ENCODE results near the gene OSTF1. TPM values are rescaled to one million over a fixed set of nuclear protein-coding genes. Genes with fewer than 3 reads are reported as not detected.
A peak's percentile ranks its signal among the peaks of the same experiment; 100 is the strongest.

OSTF1 gene
- total RNA-seq, 6 experiments from 2014 or later = 19.7 to 34.6 (median 24.7) TPM

GRCh38 chr9:75169623-75170022 lies 81.3 kb downstream of the OSTF1 start:
- Histone ChIP-seq H3K4me1 (no peaks in the 10 kb centered on the region), H3K4me3 (no peak overlapping the region), H3K27ac (no peak overlapping the region), H3K36me3 (peaks cover 0 to 4% (median 0%) of the 10 kb centered on the region in 4 donors), H3K9me3 (no peaks in the 10 kb centered on the region), H3K27me3 (no peaks in the 10 kb centered on the region)
- intact Hi-C loops (cut with DNase I) = no loop called here
- no peak for DNase-seq
- ATAC-seq = peak in 1 of 4 donors; percentile 59
- TF ChIP-seq CTCF (IDR thresholded peaks at IDR 0.05) = no peak
- TF ChIP-seq POLR2A (IDR thresholded peaks at IDR 0.05) = no peak
- 59% methylated on average over 4 of the region's 4 CpGs for WGBS (ENCODE audit: insufficient coverage, low coverage, low lambda C conversion rate, missing lambda C conversion rate)

- peaks cover 0 to 4% (median 0%) of the 10 kb centered on the region in 4 donors for H3K36me3 ChIP-seq
- H3K4me1 ChIP-seq = no peaks in the 10 kb centered on the region
- 71% methylated on average over 2 of the region's 2 CpGs for WGBS (ENCODE audit: insufficient coverage, low coverage, low lambda C conversion rate, missing lambda C conversion rate)
- DNase-seq (no peak), ATAC-seq (no peak)
- no peak overlapping the region for H3K4me3 ChIP-seq
- no peaks in the 10 kb centered on the region for H3K27me3 ChIP-seq
- H3K27ac ChIP-seq = no peak overlapping the region
- no peaks in the 10 kb centered on the region for H3K9me3 ChIP-seq
- intact Hi-C loops (cut with DNase I) = no loop called here
- TF ChIP-seq POLR2A (IDR thresholded peaks at IDR 0.05) = no peak
These were observed 82.6 kb downstream of the OSTF1 start for GRCh38 chr9:75170898-75171360.

GRCh38 chr9:75175395-75175794 lies 87.1 kb downstream of the OSTF1 start:
- no peaks in the 10 kb centered on the region for H3K9me3 ChIP-seq
- intact Hi-C loops (cut with DNase I) = no loop called here
- H3K27me3 ChIP-seq = no peaks in the 10 kb centered on the region
- H3K4me3 ChIP-seq = no peak overlapping the region
- no peak for TF ChIP-seq POLR2A (IDR thresholded peaks at IDR 0.05)
- TF ChIP-seq CTCF (IDR thresholded peaks at IDR 0.05) = no peak
- ATAC-seq (peak in 2 of 4 donors; percentile 18 to 73), DNase-seq (peak in 1 of 3 donors; percentile 51)
- no peaks in the 10 kb centered on the region for H3K4me1 ChIP-seq
- no peak overlapping the region for H3K27ac ChIP-seq
- peaks cover 0 to under 1% (median 0%) of the 10 kb centered on the region in 4 donors for H3K36me3 ChIP-seq
- 68% methylated on average over 6 of the region's 6 CpGs for WGBS (ENCODE audit: insufficient coverage, low coverage, low lambda C conversion rate, missing lambda C conversion rate)

GRCh38 chr9:75176037-75176436 lies 87.7 kb downstream of the OSTF1 start:
- no peaks in the 10 kb centered on the region for H3K27me3 ChIP-seq
- no peaks in the 10 kb centered on the region for H3K4me1 ChIP-seq
- no peaks in the 10 kb centered on the region for H3K9me3 ChIP-seq
- no peaks in the 10 kb centered on the region for H3K36me3 ChIP-seq
- no peak overlapping the region for H3K4me3 ChIP-seq
- TF ChIP-seq CTCF (IDR thresholded peaks at IDR 0.05) = no peak
- TF ChIP-seq POLR2A (IDR thresholded peaks at IDR 0.05) = no peak
- no peak for ATAC-seq
- DNase-seq = no peak
- no peak overlapping the region for H3K27ac ChIP-seq
- intact Hi-C loops (cut with DNase I) = no loop called here

GRCh38 chr9:75181750-75182149 lies 93.4 kb downstream of the OSTF1 start:
- whole genome bisulfite sequencing (ENCODE audit: insufficient coverage, low coverage, low lambda C conversion rate, missing lambda C conversion rate) = no CpG with 5 or more reads among the region's 1 CpG
- DNase-seq (no peak), ATAC-seq (peak in 1 of 4 donors; percentile 63)
- TF ChIP-seq CTCF (IDR thresholded peaks at IDR 0.05) = no peak
- TF ChIP-seq POLR2A (IDR thresholded peaks at IDR 0.05) = no peak
- no peaks in the 10 kb centered on the region for H3K27me3 ChIP-seq
- no peak overlapping the region for H3K27ac ChIP-seq
- H3K36me3 ChIP-seq = no peaks in the 10 kb centered on the region
- intact Hi-C loops (cut with DNase I) = no loop called here
- no peak overlapping the region for H3K4me3 ChIP-seq
- H3K4me1 ChIP-seq = no peaks in the 10 kb centered on the region
- no peaks in the 10 kb centered on the region for H3K9me3 ChIP-seq
